Testis (tissue), 2 donors: ENCODE measurements around the gene SEC14L6.

ENCODE experiments used
- POLR2A ChIP-seq: fragments of 450-650 bp; IDR thresholded peaks from one replicate; pipeline ENCODE4 v1.6.1; 2017; ENCODE audit warnings: antibody characterized with exemption, mild to moderate bottlenecking, moderate library complexity
- TF ChIP-seq, protein P1 (sequence below), 3 experiments: fragments of 450-650 bp in 2 of 3; fragments of 200-600 bp in 1 of 3; sonication (generic) in 1 of 3; IDR thresholded peaks; one replicate each; pipeline ENCODE4 v1.5.1; 2016 to 2019; ENCODE audit warnings: antibody characterized with exemption in 3 of 3, mild to moderate bottlenecking in 2 of 3, moderate library complexity in 1 of 3

GRCh38 chr22:30572210-30572609 lies 25.7 kb upstream of the SEC14L6 start:
- TF ChIP-seq, protein P1, sequence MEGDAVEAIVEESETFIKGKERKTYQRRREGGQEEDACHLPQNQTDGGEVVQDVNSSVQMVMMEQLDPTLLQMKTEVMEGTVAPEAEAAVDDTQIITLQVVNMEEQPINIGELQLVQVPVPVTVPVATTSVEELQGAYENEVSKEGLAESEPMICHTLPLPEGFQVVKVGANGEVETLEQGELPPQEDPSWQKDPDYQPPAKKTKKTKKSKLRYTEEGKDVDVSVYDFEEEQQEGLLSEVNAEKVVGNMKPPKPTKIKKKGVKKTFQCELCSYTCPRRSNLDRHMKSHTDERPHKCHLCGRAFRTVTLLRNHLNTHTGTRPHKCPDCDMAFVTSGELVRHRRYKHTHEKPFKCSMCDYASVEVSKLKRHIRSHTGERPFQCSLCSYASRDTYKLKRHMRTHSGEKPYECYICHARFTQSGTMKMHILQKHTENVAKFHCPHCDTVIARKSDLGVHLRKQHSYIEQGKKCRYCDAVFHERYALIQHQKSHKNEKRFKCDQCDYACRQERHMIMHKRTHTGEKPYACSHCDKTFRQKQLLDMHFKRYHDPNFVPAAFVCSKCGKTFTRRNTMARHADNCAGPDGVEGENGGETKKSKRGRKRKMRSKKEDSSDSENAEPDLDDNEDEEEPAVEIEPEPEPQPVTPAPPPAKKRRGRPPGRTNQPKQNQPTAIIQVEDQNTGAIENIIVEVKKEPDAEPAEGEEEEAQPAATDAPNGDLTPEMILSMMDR (IDR thresholded peaks at IDR 0.05): no peak
- TF ChIP-seq POLR2A: no peak
